ENCODE results near the gene FXR1.

Gene FXR1

DNA sequence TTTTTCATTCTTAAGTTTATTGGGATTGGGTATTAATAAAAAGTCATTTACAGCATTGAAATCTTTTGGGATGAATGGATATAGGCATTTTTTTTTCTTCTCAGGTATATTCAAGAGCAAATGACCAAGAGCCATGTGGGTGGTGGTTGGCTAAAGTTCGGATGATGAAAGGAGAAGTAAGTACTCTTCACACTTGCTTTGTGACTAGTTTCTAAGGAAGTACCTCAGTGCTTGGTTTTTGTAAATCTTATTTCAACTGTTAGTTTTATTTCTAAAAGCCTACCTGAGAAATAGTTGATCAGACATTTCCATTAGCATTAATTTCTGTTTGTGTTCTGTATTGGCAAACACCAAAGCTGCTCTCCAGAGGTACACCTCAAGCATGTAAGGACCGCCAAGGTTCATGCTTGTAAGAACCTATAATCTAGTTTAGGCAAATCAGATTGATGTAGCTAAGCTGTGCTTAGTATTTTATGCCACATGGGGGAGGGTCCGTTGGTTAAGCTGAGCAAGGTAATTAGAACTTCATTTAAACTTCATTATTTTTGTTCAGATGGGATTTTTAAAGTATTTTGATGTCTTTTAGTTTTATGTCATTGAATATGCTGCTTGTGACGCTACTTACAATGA lies 35.4 kb downstream of the FXR1 start:
- Histone ChIP-seq H3K4me3 (ENCODE audit: low read length) (no peak overlapping the region), H3K27ac (ENCODE audit: low read length) (no peak overlapping the region), H3K9ac (ENCODE audit: low read length) (no peak overlapping the region), H3K4me1 (ENCODE audit: control insufficient read depth, low read depth, low read length) (no peaks in the 10 kb centered on the region), H3K36me3 (ENCODE audit: control insufficient read depth, low read depth, low read length) (peaks cover 81% of the 10 kb centered on the region), H3K27me3 (ENCODE audit: control insufficient read depth, insufficient read depth, low read length) (no peaks in the 10 kb centered on the region), H3K9me3 (ENCODE audit: control insufficient read depth, low read depth, low read length) (no peaks in the 10 kb centered on the region)

- Histone ChIP-seq H3K9me3 (ENCODE audit: control insufficient read depth, low read depth, low read length) (no peaks in the 10 kb centered on the region), H3K27ac (ENCODE audit: low read length) (no peak overlapping the region), H3K27me3 (ENCODE audit: control insufficient read depth, insufficient read depth, low read length) (no peaks in the 10 kb centered on the region), H3K4me1 (ENCODE audit: control insufficient read depth, low read depth, low read length) (no peaks in the 10 kb centered on the region), H3K4me3 (ENCODE audit: low read length) (no peak overlapping the region), H3K9ac (ENCODE audit: low read length) (no peak overlapping the region), H3K36me3 (ENCODE audit: control insufficient read depth, low read depth, low read length) (peaks cover 93% of the 10 kb centered on the region)
Observed at GRCh38 chr3:180959691-180960090, 47.2 kb downstream of the FXR1 start.

- H3K4me3 ChIP-seq (ENCODE audit: low read length), result no peak overlapping the region
- no peaks in the 10 kb centered on the region for H3K27me3 ChIP-seq (ENCODE audit: control insufficient read depth, insufficient read depth, low read length)
- no peaks in the 10 kb centered on the region for H3K9me3 ChIP-seq (ENCODE audit: control insufficient read depth, low read depth, low read length)
- no peak overlapping the region for H3K27ac ChIP-seq (ENCODE audit: low read length)
- no peaks in the 10 kb centered on the region for H3K4me1 ChIP-seq (ENCODE audit: control insufficient read depth, low read depth, low read length)
- H3K36me3 ChIP-seq (ENCODE audit: control insufficient read depth, low read depth, low read length), result peaks cover 95% of the 10 kb centered on the region
- no peak overlapping the region for H3K9ac ChIP-seq (ENCODE audit: low read length)
Observed at GRCh38 chr3:180961087-180961486, 48.6 kb downstream of the FXR1 start.

DNA sequence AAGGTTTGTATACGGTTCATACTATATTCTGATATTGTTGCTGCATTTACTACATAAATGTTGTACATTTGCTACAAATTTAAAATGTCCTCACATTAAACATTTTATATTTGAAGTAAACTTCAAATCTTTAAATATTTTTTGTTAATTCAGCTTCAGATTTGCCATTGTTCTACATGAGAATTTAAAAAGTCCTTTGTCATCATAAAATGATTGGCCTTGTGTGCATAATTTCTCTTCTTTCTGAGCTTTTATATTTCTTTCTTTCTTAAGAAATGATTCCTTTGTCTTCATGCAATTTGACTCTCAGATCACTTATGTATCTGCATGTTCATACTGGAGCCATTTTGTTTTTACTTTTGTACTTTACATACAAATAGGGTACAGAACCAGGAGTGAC lies 49.1 kb downstream of the FXR1 start:
- no peak overlapping the region for H3K4me3 ChIP-seq (ENCODE audit: low read length)
- H3K36me3 ChIP-seq (ENCODE audit: control insufficient read depth, low read depth, low read length), result peaks cover 95% of the 10 kb centered on the region
- H3K27ac ChIP-seq (ENCODE audit: low read length), result no peak overlapping the region
- no peaks in the 10 kb centered on the region for H3K4me1 ChIP-seq (ENCODE audit: control insufficient read depth, low read depth, low read length)
- H3K9ac ChIP-seq (ENCODE audit: low read length), result no peak overlapping the region
- H3K27me3 ChIP-seq (ENCODE audit: control insufficient read depth, insufficient read depth, low read length), result no peaks in the 10 kb centered on the region
- no peaks in the 10 kb centered on the region for H3K9me3 ChIP-seq (ENCODE audit: control insufficient read depth, low read depth, low read length)

GRCh38 chr3:180962530-180962929 lies 50.1 kb downstream of the FXR1 start:
- Histone ChIP-seq H3K27ac (ENCODE audit: low read length) (no peak overlapping the region), H3K9me3 (ENCODE audit: control insufficient read depth, low read depth, low read length) (no peaks in the 10 kb centered on the region), H3K9ac (ENCODE audit: low read length) (no peak overlapping the region), H3K4me1 (ENCODE audit: control insufficient read depth, low read depth, low read length) (no peaks in the 10 kb centered on the region), H3K4me3 (ENCODE audit: low read length) (no peak overlapping the region), H3K27me3 (ENCODE audit: control insufficient read depth, insufficient read depth, low read length) (no peaks in the 10 kb centered on the region), H3K36me3 (ENCODE audit: control insufficient read depth, low read depth, low read length) (peaks cover 94% of the 10 kb centered on the region)

GRCh38 chr3:180970931-180971330 lies 58.5 kb downstream of the FXR1 start:
- Histone ChIP-seq H3K36me3 (ENCODE audit: control insufficient read depth, low read depth, low read length) (peaks cover 88% of the 10 kb centered on the region), H3K27me3 (ENCODE audit: control insufficient read depth, insufficient read depth, low read length) (no peaks in the 10 kb centered on the region), H3K9me3 (ENCODE audit: control insufficient read depth, low read depth, low read length) (no peaks in the 10 kb centered on the region), H3K9ac (ENCODE audit: low read length) (no peak overlapping the region), H3K4me1 (ENCODE audit: control insufficient read depth, low read depth, low read length) (no peaks in the 10 kb centered on the region), H3K4me3 (ENCODE audit: low read length) (no peak overlapping the region), H3K27ac (ENCODE audit: low read length) (no peak overlapping the region)

DNA sequence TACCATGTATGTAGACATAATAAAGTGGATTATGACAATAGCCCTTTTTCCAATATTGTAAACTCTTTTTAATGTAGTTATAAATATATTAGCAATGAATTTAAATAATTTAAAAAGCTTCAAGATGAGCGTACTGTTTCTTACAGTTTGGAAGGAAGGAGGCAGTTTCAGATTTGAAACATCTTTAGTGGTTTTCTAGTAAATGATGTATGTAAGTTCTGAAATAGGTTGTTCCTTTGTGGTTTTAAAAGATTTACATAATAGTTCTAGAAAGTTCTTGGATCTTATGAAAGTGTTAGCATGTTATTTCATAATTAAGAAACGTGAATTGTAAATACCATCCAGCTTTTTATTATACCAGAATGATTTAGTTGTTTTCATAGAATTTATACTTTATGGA lies 61.1 kb downstream of the FXR1 start:
- H3K27me3 ChIP-seq (ENCODE audit: control insufficient read depth, insufficient read depth, low read length), result no peaks in the 10 kb centered on the region
- no peak overlapping the region for H3K9ac ChIP-seq (ENCODE audit: low read length)
- H3K9me3 ChIP-seq (ENCODE audit: control insufficient read depth, low read depth, low read length), result no peaks in the 10 kb centered on the region
- H3K27ac ChIP-seq (ENCODE audit: low read length), result no peak overlapping the region
- H3K36me3 ChIP-seq (ENCODE audit: control insufficient read depth, low read depth, low read length), result peaks cover 85% of the 10 kb centered on the region
- H3K4me1 ChIP-seq (ENCODE audit: control insufficient read depth, low read depth, low read length), result no peaks in the 10 kb centered on the region
- no peak overlapping the region for H3K4me3 ChIP-seq (ENCODE audit: low read length)

- Histone ChIP-seq H3K36me3 (ENCODE audit: control insufficient read depth, low read depth, low read length) (peaks cover 82% of the 10 kb centered on the region), H3K9me3 (ENCODE audit: control insufficient read depth, low read depth, low read length) (no peaks in the 10 kb centered on the region), H3K4me3 (ENCODE audit: low read length) (no peak overlapping the region), H3K27ac (ENCODE audit: low read length) (no peak overlapping the region), H3K4me1 (ENCODE audit: control insufficient read depth, low read depth, low read length) (no peaks in the 10 kb centered on the region), H3K9ac (ENCODE audit: low read length) (no peak overlapping the region), H3K27me3 (ENCODE audit: control insufficient read depth, insufficient read depth, low read length) (no peaks in the 10 kb centered on the region)
Observed at GRCh38 chr3:180974286-180974685, 61.8 kb downstream of the FXR1 start.

GRCh38 chr3:180977498-180977897 lies 65.0 kb downstream of the FXR1 start:
- Histone ChIP-seq H3K4me1 (ENCODE audit: control insufficient read depth, low read depth, low read length) (no peaks in the 10 kb centered on the region), H3K9ac (ENCODE audit: low read length) (no peak overlapping the region), H3K4me3 (ENCODE audit: low read length) (no peak overlapping the region), H3K36me3 (ENCODE audit: control insufficient read depth, low read depth, low read length) (peaks cover 58% of the 10 kb centered on the region), H3K27me3 (ENCODE audit: control insufficient read depth, insufficient read depth, low read length) (no peaks in the 10 kb centered on the region), H3K27ac (ENCODE audit: low read length) (no peak overlapping the region), H3K9me3 (ENCODE audit: control insufficient read depth, low read depth, low read length) (no peaks in the 10 kb centered on the region)

DNA sequence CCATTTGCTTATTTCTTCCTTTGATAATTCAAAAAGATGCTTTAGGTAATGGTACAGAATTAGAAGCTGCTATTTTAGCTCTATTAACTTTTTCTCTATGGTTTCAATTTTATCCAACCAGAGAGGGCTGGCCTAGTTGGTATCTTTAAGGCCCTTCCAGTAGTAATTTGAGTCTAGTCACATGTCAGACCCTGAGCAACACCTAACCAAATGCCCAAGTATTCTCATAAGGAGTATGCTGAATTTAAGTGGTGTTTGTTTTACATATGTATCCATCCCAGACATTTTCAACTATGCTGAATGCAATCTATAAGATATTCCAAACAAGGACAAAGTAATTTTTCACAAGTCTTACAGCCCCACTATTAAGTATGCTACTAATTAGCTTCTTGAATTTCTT lies 67.5 kb downstream of the FXR1 start:
- Histone ChIP-seq H3K9ac (ENCODE audit: low read length) (no peak overlapping the region), H3K27ac (ENCODE audit: low read length) (no peak overlapping the region), H3K36me3 (ENCODE audit: control insufficient read depth, low read depth, low read length) (peaks cover 46% of the 10 kb centered on the region), H3K27me3 (ENCODE audit: control insufficient read depth, insufficient read depth, low read length) (no peaks in the 10 kb centered on the region), H3K9me3 (ENCODE audit: control insufficient read depth, low read depth, low read length) (no peaks in the 10 kb centered on the region), H3K4me1 (ENCODE audit: control insufficient read depth, low read depth, low read length) (no peaks in the 10 kb centered on the region), H3K4me3 (ENCODE audit: low read length) (no peak overlapping the region)

DNA sequence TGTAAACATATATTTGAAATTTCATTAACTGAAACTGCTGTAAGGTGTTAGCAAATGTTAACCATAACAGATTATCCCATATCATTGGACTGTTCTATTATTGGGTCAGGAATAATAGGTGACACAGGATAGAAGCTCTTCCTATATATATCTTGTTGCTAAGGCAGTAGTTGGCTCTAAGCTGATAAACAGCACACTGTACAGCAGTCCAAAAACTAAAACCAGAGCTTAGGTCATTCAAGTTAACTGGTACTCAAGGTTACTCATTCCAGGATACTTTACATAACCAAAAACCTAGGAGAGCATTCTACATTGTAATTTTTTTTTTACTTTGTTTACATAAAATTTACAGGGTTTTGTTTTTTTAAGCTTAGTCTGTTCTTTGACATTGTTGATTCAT lies 68.1 kb downstream of the FXR1 start:
- Histone ChIP-seq H3K27ac (ENCODE audit: low read length) (no peak overlapping the region), H3K27me3 (ENCODE audit: control insufficient read depth, insufficient read depth, low read length) (no peaks in the 10 kb centered on the region)

GRCh38 chr3:180981912-180982311 lies 69.4 kb downstream of the FXR1 start:
- no peaks in the 10 kb centered on the region for H3K9me3 ChIP-seq (ENCODE audit: control insufficient read depth, low read depth, low read length)
- H3K4me1 ChIP-seq (ENCODE audit: control insufficient read depth, low read depth, low read length), result no peaks in the 10 kb centered on the region
- H3K27ac ChIP-seq (ENCODE audit: low read length), result no peak overlapping the region
- H3K36me3 ChIP-seq (ENCODE audit: control insufficient read depth, low read depth, low read length), result peaks cover 36% of the 10 kb centered on the region
- no peak overlapping the region for H3K9ac ChIP-seq (ENCODE audit: low read length)
- H3K27me3 ChIP-seq (ENCODE audit: control insufficient read depth, insufficient read depth, low read length), result no peaks in the 10 kb centered on the region
- H3K4me3 ChIP-seq (ENCODE audit: low read length), result no peak overlapping the region

More for the DNA sequence above, 68.1 kb downstream of the FXR1 start:
- H3K4me1 ChIP-seq (ENCODE audit: control insufficient read depth, low read depth, low read length), result no peaks in the 10 kb centered on the region
- no peak overlapping the region for H3K9ac ChIP-seq (ENCODE audit: low read length)
- H3K4me3 ChIP-seq (ENCODE audit: low read length), result no peak overlapping the region
- H3K36me3 ChIP-seq (ENCODE audit: control insufficient read depth, low read depth, low read length), result peaks cover 44% of the 10 kb centered on the region
- no peaks in the 10 kb centered on the region for H3K9me3 ChIP-seq (ENCODE audit: control insufficient read depth, low read depth, low read length)

Measured in iPS-18a (cell line).